HG03457 (cell line): ENCODE measurements around the gene FALEC.

Source experiments
- ATAC-seq: cut with Tn5 transposase; IDR thresholded peaks from one replicate; pipeline ENCODE4 v1.9.1; 2021; ENCODE audit warnings: moderate number of reproducible peaks; ENCODE audit not compliant: unreplicated experiment

FALEC gene

GRCh38 chr1:150544204-150544603 is 28.7 kb downstream of the FALEC start:
- no peak for ATAC-seq

- no peak for ATAC-seq
These were observed 30.0 kb downstream of the FALEC start for GRCh38 chr1:150545486-150546032.

GRCh38 chr1:150546294-150546937 is 30.9 kb downstream of the FALEC start:
- no peak for ATAC-seq

- no peak for ATAC-seq
These were observed 32.7 kb downstream of the FALEC start for GRCh38 chr1:150548324-150548631.

- ATAC-seq, result no peak
These were observed 33.3 kb downstream of the FALEC start, which contains the start of gene ADAMTSL4 for GRCh38 chr1:150548632-150549495. Gene ADAMTSL4 (plus strand): TSS chr1:150549408. CDS start chr1:150552289, 2,881 bp downstream.

GRCh38 chr1:150549496-150550221 is 34.1 kb downstream of the FALEC start:
- ATAC-seq, result no peak

- no peak for ATAC-seq
These were observed 34.9 kb downstream of the FALEC start for GRCh38 chr1:150550222-150551050.

GRCh38 chr1:150551051-150551783 is 35.7 kb downstream of the FALEC start:
- ATAC-seq, result no peak

- no peak for ATAC-seq
These were observed 36.2 kb downstream of the FALEC start for GRCh38 chr1:150551784-150552127.

GRCh38 chr1:150552128-150552910 is 36.8 kb downstream of the FALEC start:
- ATAC-seq, result no peak

GRCh38 chr1:150552911-150553289 is 37.3 kb downstream of the FALEC start:
- ATAC-seq, result no peak

GRCh38 chr1:150553392-150554085 is 38.0 kb downstream of the FALEC start:
- ATAC-seq, result no peak

GRCh38 chr1:150554086-150554452 is 38.5 kb downstream of the FALEC start:
- no peak for ATAC-seq

GRCh38 chr1:150555198-150555970 is 39.8 kb downstream of the FALEC start:
- ATAC-seq, result no peak

- no peak for ATAC-seq
These were observed 40.7 kb downstream of the FALEC start for GRCh38 chr1:150555971-150556865.

- no peak for ATAC-seq
These were observed 41.6 kb downstream of the FALEC start for GRCh38 chr1:150557065-150557600.

GRCh38 chr1:150557813-150558212 is 42.3 kb downstream of the FALEC start:
- no peak for ATAC-seq
